GM19099 (cell line): ENCODE data around the gene RSF1.

ENCODE experiments used
- POLR2A ChIP-seq: IDR thresholded peaks from 3 replicates; pipeline ENCODE4 v1.6.1; 2011; ENCODE audit warnings: low read depth; ENCODE audit not compliant: insufficient read length; ENCODE audit errors: extremely low read depth

RSF1 gene

DNA sequence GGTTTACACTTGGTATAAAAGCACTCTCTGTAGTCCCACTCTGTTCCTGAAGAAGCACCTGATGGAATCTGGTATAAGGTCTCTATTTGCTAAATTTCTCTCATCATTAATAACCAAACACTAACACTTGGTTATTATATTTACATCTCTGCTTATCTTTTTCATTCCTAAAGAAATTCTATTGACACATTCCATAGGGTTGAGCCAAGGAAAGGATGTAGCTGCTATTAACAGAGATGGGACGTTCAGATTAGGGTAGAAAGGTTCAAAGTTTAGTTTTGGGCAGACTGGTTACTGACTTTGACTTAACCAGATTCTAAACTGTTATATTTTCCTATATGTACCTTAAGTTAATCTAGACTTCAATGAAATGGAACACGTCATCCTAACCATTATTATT, 91.5 kb downstream of the RSF1 start:
- no peak for TF ChIP-seq POLR2A

DNA sequence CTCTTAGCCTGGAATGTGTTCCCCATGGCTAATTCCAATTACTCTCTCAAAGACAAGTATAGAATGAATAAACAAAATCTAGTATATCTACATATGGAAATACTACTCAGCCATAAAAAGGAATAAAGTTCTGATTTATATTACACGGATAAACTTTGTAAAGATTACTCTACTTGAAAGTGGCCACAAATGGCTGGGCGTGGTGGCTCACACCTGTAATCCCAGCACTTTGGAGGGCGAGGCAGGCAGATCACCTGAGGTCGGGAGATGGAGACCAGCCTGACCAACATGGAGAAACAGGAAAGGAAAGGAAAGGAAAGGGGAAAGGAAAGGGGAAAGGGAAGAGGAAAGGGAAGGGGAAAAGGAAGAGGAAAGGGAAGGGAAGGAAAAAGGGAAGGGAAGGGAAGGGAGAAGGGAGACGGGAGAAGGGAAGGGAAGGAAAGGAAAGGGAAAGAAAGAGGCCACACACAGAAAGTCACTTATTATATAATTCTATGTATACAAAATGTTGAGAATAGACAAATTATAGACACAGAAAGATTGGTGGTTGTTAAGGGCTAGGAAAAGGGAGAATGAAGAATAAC, 92.2 kb downstream of the RSF1 start:
- no peak for TF ChIP-seq POLR2A

DNA sequence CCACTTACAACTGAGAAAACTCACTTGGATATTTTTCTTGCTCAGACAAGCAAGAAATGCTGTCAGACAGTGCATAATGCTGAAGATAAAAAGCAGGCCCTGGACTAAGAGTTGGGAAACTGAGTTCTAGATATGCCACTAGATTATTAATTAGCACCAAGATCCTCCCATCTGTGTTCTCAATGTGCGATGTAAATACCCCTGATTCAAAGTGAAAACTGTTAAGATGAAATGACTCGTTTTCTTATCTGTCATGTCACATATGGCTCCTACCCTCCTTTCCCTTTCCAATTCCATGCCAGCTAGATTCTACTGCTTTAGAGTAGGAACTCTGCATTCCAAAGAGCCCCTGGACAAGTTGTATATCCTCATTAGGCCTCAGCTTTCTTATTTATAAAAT, 94.0 kb downstream of the RSF1 start:
- TF ChIP-seq POLR2A, result no peak

DNA sequence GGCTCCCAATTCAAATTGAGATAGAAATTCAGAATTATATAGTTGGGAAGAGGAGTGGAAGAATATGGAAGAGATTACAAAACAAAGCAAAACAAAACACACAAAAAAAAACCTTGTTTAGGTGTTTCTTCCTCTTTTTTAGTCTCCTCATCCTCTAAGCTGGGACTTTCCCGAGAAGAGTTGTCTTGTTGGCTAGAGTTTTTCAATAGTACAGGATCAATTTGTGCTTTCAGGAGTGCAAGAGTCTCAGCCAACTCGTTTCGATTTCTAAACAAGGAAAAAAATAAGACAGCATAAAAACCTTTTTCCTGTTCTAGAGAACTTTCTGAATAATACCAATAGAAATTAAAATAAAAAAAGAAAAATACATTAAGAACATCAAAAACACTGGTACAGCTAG, 95.1 kb downstream of the RSF1 start:
- TF ChIP-seq POLR2A, result no peak

DNA sequence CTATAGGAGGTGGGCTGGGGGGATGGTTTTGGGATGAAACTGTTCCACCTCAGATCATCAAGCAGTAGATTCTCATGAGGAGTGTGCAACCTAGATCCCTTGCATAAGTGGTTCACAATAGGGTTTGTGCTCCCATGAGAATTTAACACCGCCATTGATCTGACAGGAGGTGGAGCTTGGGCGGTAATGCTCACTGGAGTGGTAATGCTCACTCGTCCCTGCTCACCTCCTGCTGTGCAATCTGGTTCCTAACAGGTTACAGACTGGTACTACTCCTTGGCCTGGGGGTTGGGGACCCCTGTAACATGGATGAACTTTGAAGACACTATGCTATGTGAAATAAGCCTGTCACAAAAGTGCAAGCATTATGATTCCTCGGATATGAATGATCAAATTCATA, 95.9 kb downstream of the RSF1 start:
- TF ChIP-seq POLR2A, result no peak

DNA sequence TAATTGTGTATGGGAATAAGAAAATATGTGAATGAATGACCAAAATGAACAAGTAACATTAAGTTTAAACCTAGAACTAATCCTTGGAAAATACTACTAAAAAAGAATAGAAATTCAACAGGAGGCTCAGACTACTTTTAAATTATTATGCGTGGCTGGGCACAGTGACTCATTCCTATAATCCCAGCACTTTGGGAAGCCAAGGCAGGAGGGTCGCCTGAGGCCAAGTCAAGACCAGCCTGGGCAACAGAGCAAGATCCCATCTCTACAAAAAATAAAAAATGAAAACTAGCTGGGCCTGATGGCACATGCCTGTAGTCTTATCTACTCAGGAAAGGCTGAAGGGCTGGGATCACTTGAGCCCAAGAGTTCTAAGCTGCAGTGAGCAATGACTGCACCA, 97.5 kb downstream of the RSF1 start:
- no peak for TF ChIP-seq POLR2A

DNA sequence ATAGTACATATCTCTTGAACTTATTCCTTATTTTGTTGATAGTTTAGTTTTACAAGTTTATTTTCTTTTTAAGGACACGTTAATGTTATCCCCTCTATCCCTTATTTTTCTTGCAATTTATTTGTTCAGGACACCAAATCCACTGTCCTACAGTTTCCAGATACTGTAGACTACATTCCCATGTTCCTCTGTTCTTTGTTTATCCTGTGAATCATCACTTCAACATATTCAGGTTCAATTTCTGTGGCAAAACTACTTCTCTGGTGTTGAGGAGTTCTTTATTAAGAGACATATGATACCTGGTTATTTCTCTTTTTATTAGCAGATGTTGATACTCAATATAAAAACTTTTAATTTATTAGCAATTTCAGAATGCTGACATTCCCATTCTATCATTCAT, 110.2 kb downstream of the RSF1 start:
- no peak for TF ChIP-seq POLR2A

DNA sequence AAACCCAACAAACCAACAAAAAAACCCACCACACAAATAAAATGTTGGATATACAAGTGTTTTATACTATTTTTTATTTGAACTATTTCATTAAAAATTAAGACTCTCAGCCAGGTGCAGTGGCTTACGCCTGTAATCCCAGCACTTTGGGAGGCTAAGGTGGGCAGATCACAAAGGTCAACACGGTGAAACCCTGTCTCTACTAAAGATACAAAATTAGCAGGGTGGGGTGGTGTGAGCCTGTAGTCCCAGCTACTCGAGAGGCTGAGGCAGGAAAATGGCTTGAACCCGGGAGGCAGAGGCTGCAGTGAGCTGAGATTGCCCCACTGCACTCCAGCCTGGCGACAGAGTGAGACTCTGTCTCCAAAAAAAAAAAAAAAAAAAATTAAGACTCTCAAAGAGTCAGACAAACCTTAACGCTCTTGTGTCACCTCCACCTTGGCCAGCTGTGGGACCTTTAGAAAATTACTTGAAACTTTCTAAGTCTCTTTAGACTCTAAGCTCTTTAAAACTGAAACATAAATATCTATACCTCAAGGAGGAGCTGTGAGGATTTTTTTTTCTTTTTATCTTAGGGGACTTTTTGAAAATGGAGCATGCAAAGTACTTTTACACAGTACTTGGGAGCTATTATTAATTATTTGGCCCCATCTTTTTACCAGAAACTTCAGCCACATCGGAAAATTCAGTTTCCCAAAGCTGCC, 114.5 kb downstream of the RSF1 start:
- no peak for TF ChIP-seq POLR2A

DNA sequence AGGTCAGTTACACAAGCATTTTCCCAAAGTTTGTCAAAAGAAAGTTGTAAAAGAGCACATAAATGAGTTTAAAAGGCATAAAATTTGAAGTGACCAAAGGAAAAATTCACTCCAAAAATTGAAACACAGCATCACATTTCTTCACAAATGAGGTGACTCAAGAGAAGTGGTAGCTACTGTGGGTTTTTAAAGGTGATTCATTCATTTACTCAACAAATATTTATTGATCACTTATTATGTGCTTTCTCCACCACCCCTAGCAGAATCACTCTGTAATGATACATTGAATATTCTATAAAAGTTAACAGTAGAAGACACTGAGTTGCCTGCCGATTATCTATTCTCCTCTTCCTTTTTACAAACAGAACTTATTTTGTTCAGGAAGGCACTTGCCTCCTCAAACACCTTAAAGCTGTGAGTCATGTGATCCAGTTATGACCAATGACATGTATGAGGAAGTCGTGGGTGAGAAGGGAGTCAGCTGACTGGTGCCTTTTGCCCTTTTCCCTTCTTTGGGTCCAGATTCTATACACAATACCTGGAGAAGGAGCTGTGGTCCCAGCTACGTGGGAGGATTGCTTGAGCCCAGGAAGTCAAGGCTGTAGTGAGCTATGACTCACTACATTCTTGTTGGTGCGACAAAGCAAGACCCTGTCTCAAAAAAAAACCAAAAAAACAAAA, 115.2 kb downstream of the RSF1 start:
- TF ChIP-seq POLR2A, result no peak

DNA sequence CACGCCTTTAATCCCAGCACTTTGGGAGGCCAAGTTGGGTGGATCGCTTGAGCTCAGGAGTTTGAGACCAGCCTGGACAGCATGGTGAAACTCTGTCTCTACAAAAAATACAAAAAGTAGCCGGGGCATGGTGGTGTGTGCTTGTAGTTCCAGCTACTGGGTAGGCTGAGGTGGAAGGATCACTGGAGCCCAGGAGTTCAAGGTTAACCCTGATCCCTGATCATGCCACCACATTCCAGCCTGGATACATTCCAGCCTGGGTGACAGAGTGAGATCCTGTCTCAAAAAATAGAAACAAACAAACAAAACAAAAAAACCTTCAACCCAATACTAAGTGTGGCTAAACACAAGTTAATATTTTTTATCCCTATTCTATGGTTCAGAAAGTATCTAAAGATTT, 116.5 kb downstream of the RSF1 start:
- TF ChIP-seq POLR2A, result no peak

DNA sequence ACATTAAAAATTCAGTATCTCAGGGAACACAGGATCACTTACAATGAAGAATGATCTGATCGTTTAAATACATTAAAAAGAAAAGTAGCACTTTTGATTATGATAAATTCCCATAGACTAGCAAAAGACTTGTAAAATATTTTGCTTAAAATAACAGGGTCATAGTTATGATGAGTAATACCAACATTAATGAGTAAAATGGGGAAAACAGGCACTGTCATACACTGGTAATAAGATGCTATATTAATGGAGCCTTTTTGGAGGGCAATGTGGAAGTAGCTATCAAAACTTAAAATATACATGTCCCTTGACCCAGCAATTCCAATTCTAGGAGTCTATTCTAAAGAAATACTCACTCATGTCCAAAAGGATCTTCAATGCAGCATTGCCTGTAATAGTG, 121.1 kb downstream of the RSF1 start:
- no peak for TF ChIP-seq POLR2A

DNA sequence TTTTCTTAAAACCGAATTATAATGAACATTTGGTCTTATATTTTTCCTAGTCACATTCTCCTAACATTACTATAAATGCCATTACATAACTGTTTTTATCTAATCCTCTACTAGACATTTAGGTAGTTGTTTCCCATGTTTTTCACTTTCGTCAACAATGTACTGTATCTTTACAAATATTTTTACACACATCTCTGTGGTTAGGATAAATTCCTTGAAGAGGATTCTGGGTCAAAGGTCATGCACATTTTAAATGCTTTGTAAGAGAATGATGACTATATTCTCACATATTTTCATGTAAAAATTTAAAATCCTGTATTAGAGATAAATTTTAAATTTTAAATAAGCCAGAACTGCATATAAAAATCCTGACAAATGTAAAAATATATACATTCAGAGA, 121.6 kb downstream of the RSF1 start:
- no peak for TF ChIP-seq POLR2A

DNA sequence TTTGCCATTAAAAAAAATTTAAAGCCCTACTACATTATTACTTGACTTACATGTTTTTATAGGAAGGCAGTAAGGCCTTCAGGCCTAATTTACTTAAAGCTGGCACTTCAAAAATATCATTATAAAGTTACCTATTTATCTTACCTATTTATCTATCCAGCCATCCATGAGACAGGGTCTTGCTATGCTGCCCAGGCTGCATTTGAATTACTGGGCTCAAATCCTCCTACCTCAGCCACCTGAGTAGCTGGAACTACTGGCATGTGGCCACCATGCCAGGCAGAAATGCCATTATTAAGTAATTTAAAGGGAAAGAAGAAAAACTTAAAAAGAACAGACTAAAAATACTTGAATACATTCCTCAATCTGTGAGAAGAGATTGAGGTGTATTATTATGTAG, 122.7 kb downstream of the RSF1 start:
- no peak for TF ChIP-seq POLR2A

DNA sequence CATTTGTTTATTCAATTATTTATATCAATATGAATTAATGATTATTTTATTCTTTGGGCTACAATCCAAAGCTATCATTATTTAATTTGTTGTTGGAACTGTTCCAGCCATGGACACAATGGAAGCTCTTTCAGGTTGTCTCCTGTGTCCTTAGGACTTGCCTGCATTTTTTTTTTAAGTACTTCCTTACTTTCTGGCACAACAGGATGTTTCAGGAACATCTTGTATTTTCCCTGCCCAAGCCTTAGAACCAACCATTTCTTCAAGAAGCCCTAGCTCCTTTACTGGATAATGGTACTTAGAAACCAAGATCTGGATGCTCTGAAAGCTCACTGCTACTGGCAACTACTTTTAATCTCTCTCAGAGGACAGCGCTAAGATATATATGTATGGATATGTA, 125.1 kb downstream of the RSF1 start:
- TF ChIP-seq POLR2A, result no peak

DNA sequence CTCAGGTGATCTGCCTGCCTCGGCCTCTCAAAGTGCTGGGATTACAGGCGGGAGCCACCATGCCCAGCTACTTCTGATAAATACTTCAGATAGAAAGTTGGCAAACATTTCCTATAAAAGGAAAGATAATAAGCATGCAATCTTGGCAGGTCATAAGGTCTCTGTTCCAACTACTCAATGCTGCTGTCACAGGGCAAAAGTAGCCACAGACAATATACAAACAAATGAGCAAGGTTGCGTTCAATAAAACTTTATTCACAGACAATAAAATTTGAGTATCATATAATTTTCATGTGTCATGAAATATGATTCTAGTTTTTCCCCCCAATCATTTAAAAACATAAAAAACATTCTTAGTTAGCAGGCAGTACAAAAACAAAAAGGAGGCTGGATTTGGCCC, 129.9 kb downstream of the RSF1 start:
- no peak for TF ChIP-seq POLR2A

DNA sequence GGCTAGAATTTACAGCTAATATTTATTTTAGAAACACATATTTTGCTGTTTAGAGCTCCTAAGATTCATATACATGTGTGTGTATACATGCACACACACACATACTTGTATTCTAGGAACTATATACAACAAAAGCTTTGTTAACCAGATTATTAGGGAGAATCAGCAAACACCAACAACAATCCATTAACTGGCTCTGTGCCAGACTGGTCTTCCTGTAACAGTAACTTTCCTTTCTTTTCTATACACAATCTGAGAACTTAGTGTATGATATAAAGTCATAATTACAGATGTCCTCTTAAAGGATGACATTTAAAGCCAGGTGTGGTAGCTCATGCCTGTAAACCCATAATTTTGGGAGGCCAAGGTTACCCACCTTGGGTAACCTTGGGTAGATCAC, 133.4 kb downstream of the RSF1 start:
- no peak for TF ChIP-seq POLR2A

DNA sequence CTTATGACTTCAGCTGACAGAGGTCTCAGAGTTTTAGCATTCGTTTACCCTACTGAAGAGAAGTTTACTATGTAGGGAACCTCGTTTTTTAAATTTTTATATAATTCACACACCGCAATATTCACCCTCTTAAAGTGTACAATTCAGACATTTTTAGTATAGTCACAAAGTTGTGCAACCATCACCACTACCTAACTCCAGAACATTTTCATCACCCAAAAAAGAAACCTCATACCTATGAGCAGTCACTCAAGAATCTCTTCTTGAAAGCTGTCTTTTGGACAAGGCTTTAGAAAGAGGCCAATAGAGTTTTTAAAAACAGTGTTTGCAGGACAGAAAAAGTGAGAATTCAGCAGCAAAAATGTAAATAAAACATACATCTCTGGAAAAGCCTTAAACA, 143.4 kb downstream of the RSF1 start:
- no peak for TF ChIP-seq POLR2A

DNA sequence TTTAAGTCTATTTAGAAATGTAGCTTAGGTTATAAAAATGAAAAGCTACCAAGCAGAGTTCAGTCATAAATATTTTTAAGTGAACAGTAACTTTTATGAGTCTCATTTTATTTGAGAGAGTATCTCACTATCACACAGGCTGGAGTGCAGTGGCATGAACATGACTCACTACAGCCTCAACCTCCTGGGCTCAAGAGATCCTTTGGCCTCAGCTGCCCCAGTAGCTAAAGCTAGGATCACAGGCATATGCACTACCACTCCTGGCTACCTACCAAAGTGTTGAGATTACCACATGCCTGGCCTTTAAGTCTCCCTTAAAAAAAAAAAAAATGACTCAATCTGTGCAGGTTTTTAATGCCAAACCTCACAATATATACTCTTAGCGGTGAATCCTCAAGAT, 148.3 kb downstream of the RSF1 start:
- no peak for TF ChIP-seq POLR2A
